GM19351 (cell line): ENCODE data around the gene PODXL2.
"Not testable (repeated sequence)": the region's sequence is repeated elsewhere in the genome, so short reads cannot be mapped to it uniquely, and the experiment has no call there.

ENCODE experiments used
- ATAC-seq: cut with Tn5 transposase; IDR thresholded peaks from one replicate; pipeline ENCODE4 v1.9.1; 2021; ENCODE audit warnings: mild to moderate bottlenecking, moderate library complexity; ENCODE audit not compliant: unreplicated experiment

Gene PODXL2

DNA sequence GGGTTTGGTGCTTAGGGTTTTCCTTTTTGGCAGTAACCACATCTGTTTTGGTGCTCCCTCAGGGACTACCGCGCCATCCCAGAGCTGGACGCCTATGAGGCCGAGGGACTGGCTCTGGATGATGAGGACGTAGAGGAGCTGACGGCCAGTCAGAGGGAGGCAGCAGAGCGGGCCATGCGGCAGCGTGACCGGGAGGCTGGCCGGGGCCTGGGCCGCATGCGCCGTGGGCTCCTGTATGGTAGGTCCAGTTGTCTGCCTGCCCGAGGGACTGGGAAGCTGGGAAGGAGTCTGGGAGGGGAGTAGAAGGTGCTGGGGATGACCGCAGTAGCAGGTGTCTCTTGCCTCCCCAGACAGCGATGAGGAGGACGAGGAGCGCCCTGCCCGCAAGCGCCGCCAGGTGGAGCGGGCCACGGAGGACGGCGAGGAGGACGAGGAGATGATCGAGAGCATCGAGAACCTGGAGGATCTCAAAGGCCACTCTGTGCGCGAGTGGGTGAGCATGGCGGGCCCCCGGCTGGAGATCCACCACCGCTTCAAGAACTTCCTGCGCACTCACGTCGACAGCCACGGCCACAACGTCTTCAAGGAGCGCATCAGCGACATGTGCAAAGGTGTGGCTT is 24.3 kb upstream of the PODXL2 start:
- no peak for ATAC-seq

DNA sequence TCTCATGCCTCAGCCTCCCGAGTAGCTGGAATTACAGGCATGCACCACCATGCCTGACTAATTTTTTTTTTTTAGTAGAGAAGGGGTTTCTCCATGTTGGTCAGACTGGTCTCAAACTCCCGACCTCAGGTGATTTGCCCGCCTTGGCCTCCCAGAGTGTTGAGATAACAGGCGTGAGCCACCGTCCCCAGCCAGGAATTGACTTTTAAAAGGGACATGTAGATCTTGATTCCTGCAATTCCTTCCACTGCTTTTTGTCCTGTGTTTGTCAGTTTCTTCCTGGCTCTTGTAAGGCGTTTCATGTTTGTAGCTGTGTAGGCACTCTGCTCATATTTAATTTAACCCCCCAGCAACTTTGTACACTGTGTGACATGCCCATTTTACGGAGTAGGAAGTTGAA is 23.4 kb upstream of the PODXL2 start:
- ATAC-seq: not testable (repeated sequence)

DNA sequence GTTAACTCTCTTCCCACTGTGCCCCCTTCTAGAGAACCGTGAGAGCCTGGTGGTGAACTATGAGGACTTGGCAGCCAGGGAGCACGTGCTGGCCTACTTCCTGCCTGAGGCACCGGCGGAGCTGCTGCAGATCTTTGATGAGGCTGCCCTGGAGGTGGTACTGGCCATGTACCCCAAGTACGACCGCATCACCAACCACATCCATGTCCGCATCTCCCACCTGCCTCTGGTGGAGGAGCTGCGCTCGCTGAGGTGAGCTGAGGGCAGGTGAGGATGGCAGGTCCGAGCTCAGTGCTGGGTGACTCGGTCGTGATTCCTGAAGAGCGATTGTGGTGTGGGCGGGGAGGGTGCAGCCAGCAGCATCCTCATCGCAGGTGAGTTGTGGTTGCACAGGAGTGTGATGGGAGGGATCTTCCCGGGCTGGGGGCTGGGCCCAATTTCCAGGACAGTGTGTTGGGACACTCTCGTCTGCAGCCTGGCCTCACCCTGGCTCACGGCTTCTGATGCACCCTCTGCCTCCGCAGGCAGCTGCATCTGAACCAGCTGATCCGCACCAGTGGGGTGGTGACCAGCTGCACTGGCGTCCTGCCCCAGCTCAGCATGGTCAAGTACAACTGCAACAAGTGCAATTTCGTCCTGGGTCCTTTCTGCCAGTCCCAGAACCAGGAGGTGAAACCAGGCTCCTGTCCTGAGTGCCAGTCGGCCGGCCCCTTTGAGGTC is 22.7 kb upstream of the PODXL2 start:
- no peak for ATAC-seq

DNA sequence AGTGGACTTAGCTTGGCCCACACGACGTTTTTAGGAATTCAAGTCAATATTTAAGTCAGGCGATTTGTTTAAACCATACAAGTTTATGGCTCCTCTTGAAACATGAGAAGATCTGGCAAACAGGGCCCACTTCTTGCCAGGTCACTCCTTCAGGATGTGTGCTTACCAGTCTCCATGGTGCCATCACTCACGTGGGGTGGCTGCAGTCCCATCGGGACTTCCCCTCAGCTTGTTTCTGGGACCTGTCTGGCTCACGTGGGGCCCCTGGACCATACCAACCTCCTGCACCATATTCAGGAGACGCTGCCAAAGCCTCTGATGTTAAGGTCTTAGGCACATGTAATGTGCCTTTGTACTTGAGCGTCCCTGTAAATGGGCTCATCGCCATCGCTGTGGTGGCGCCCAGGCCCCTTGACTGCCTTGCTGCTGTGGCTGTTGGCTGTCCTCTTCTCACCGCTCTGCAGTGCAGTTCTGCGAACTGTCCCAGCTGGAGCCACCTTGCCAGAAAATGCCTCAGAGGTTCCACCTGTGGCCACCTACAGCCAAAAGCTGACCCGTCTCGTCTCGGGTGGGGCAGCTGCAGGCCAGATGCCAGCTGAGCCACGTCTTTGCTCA is 21.9 kb upstream of the PODXL2 start:
- ATAC-seq: no peak

GRCh38 chr3:127607675-127608361 is 21.2 kb upstream of the PODXL2 start:
- ATAC-seq: no peak

DNA sequence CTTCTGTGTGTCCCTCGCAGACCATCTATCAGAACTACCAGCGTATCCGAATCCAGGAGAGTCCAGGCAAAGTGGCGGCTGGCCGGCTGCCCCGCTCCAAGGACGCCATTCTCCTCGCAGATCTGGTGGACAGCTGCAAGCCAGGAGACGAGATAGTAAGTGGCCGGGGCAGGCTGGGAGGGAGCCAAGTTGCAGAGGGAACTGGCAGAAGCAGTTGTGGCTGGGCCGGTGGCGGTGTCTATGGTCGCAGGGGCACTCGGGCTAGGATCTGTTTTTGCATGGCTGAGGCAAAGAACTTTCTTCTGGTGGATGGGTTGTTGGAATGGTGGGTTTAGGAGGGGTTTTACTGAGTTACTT is 20.6 kb upstream of the PODXL2 start:
- no peak for ATAC-seq

DNA sequence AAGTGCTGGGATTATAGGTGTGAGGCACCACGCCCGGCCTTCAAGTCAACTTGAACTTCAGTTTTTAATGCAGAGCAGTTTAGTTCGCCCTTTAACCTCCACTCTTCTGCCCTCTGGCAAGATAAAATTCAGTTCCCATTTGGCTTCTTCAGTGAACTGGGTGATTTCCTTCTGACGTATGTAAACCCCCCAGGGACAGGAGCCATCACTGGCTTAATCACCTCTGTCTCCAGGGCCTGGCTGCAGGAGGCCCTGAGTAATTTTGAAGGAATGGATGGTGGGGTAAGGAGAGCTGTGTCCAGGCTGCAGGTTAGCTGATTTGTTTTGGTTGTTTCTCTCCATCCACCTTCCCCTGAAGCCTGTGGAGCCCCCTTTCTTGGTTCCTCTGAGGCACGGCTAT is 18.9 kb upstream of the PODXL2 start:
- no peak for ATAC-seq

DNA sequence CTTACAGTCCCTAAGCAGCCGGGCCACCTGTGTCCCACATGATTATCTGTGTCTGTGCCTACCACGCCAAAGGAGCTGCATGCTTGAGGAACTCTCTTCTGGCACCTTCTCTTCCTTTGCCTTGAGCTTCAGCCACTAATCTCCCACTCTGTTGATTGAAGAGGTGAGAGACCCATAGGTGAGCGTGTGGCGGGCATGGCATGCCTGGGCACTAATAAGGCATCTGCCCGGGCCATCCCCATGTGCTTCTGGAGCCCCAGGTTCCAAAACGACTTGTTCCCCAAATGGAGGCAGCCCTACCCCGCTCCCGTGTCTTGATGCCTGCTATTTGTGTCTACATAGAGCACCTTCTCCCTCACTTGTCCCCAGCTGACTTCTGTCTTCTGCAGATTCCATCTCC is 17.7 kb upstream of the PODXL2 start:
- no peak for ATAC-seq

DNA sequence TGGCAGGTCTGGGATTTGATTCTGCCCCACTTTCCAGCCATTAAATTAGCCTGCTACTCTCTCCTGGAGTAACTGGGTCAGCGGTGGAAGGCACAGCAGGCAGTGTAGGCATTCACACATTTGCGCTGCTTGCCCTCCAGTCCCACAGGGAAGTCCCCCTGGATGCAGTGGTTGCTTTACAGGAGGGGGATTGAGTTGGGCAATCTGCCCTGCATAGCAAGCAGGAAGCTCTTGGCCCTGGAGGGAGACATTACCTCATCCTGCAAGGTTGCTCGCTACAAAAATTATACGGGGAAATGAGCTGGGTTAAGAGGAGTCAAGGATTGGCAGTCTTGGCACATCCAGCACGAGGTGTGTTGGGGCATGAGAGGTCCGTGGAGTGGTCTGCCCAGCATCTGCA is 16.0 kb upstream of the PODXL2 start:
- no peak for ATAC-seq

- no peak for ATAC-seq
Observed at GRCh38 chr3:127613406-127613805, 15.6 kb upstream of the PODXL2 start.

DNA sequence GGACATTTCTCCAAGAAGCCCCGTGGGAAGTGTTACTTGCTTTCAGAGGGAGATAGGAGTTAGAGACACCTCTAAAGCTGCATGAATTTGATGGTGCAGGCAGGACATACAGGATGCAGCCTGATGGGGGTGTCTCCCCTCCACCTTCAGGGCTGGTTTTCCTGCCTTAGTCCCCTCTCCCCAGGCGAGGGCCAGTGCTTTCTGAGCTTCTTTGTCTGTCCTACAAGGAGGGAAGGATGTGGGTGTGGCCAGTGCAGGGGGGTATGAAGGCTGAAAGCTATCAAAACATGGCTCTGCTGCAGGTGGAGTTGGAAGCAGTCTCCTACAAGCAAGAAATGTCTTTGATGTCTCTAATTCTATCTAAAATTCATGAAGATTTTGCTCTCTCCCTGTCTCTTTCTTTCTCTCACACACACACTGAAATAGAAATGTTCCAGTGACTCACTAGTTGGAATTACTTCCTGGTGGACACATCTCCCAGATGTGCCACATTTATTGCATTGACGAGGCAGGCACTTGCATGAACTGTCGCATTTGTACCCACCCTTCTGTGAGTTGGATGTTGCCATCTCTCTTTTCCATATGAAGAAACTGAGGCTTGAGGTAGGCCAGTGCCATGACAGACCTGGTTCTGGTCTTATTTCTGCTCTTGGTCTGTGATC is 13.9 kb upstream of the PODXL2 start:
- ATAC-seq: no peak

DNA sequence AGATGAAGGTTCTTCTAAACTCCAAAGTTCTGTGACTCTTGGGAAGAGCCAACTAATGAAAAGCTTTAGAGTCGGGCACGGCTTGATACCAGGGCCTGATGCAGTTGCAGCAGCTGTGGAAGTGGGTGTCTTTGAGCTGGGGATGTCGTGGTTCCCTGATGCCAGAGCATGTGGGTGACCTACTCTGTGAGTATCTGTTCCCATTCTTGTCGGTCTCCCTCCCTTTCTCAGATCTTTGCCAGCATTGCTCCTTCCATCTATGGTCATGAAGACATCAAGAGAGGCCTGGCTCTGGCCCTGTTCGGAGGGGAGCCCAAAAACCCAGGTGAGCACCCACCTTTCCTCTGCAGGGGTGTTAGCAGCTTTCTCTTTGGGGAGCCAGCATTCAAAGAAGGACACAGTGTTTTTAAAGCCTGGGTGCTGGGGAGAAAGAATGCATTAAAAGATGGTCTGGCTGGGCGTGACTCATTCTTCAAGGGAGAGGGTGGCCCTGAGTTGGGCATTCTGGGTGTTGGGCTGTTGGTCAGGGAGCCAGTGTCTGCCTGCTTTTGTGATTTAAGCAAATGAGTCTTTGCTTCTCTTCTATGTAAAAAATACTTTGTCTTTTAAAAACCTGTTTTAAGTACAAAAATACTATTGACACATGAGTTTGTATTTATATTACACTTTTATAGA is 13.2 kb upstream of the PODXL2 start:
- no peak for ATAC-seq

DNA sequence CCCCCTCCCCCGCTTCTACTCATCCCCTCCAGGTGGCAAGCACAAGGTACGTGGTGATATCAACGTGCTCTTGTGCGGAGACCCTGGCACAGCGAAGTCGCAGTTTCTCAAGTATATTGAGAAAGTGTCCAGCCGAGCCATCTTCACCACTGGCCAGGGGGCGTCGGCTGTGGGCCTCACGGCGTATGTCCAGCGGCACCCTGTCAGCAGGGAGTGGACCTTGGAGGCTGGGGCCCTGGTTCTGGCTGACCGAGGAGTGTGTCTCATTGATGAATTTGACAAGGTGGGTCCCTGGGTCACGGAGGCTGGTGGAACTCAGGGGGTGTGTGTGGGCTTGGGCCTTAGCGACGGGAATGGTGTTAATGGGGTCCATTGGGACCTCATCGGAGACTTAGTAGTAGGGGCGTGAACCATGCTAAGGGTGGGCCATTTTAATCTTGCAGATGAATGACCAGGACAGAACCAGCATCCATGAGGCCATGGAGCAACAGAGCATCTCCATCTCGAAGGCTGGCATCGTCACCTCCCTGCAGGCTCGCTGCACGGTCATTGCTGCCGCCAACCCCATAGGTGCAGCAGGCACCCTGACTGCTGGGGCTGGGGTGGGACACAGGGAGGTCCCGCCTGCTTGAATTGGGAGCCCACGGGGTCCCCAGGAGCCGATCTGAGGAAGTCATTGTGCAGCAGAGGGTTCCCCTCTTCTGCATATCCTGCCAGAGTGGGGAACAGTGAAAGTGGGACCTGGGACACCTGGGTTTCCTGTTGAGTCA is 12.0 kb upstream of the PODXL2 start:
- ATAC-seq: no peak

- no peak for ATAC-seq
Observed at GRCh38 chr3:127618891-127619290, 10.1 kb upstream of the PODXL2 start.

- ATAC-seq: no peak
Observed at GRCh38 chr3:127620637-127621375, 8.2 kb upstream of the PODXL2 start.

DNA sequence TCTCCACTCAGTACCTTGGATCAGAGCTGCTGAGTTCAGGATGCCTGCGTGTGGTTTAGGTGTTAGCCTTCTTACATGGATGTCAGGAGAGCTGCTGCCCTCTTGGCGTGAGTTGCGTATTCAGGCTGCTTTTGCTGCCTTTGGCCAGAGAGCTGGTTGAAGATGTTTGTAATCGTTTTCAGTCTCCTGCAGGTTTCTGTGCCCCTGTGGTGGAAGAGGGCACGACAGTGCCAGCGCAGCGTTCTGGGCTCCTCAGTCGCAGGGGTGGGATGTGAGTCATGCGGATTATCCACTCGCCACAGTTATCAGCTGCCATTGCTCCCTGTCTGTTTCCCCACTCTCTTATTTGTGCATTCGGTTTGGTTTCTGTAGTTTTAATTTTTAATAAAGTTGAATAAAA is 7.0 kb upstream of the PODXL2 start:
- ATAC-seq: no peak

- ATAC-seq: no peak
Observed at GRCh38 chr3:127622772-127623576, 6.0 kb upstream of the PODXL2 start.

GRCh38 chr3:127624063-127624462 is 4.9 kb upstream of the PODXL2 start:
- no peak for ATAC-seq

DNA sequence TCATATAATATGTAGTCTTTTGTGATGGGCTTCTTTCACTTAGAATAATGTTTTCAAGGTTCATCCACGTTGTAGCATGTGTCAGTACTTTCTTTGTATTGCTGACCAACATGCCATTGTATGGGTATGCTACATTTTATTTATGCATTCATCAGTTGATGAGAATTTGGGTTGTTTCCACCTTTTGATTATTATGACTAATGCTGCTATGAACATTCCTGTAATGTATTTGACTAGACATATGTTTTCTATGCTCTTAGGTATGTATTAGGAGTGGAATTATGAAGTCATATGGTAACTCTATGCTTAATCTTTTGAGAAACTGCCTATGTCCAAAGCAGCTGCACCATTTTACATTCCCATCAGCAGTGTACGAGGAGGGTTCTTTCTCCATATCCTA is 3.2 kb upstream of the PODXL2 start:
- ATAC-seq: no peak
